MCF 10A (cell line): ENCODE data around the gene EFCAB14. TPM values are rescaled to one million over a fixed set of nuclear protein-coding genes. Genes with fewer than 3 reads are reported as not detected.
"Not testable (repeated sequence)": the region's sequence is repeated elsewhere in the genome, so short reads cannot be mapped to it uniquely, and the experiment has no call there.

ENCODE experiments used
- BruUV-seq: library from RNA; stranded (reverse); fragments of 400-500 nt; replicated peaks from 2 replicates; lab custom pipeline; 2021; lab: Mats Ljungman, UMichigan
- CTCF ChIA-PET: fragments of 300-600 bp; sonication (Branson Sonifier 250); formaldehyde crosslinking; extraction: SDS; loops from one replicate; lab custom pipeline; 2021; ENCODE audit warnings: antibody characterized with exemption, inconsistent platforms; lab: Yijun Ruan, JAX
- POLR2A ChIA-PET: fragments of 300-600, 350-650 bp; sonication (Branson Sonifier 250); formaldehyde crosslinking; extraction: SDS; loops from one replicate; lab custom pipeline; 2020; ENCODE audit warnings: antibody characterized with exemption, inconsistent platforms; lab: Yijun Ruan, JAX
- DNase-seq: peaks from one replicate; pipeline ENCODE4 v3.0.0-alpha.2; 2018; ENCODE audit not compliant: unreplicated experiment
- H3K27ac Mint-ChIP-seq: one replicate; pipeline ENCODE4 v1.8.0; 2022; ENCODE audit warnings: mild to moderate bottlenecking, low read depth, mixed read lengths; ENCODE audit not compliant: unreplicated experiment
- H3K27me3 Mint-ChIP-seq: one replicate; pipeline ENCODE4 v1.8.0; 2022; ENCODE audit warnings: mixed read lengths; ENCODE audit not compliant: insufficient read depth, unreplicated experiment
- H3K36me3 Mint-ChIP-seq: one replicate; pipeline ENCODE4 v1.8.0; 2022; ENCODE audit warnings: mild to moderate bottlenecking, moderate library complexity, mixed read lengths; ENCODE audit not compliant: insufficient read depth, unreplicated experiment
- H3K4me1 Mint-ChIP-seq: one replicate; pipeline ENCODE4 v1.8.0; 2022; ENCODE audit warnings: mixed read lengths; ENCODE audit not compliant: insufficient read depth, unreplicated experiment
- H3K4me3 Mint-ChIP-seq: one replicate; pipeline ENCODE4 v1.8.0; 2022; ENCODE audit warnings: mild to moderate bottlenecking, moderate library complexity, mixed read lengths; ENCODE audit not compliant: unreplicated experiment
- H3K9me3 Mint-ChIP-seq: one replicate; pipeline ENCODE4 v1.8.0; 2022; ENCODE audit warnings: mixed read lengths; ENCODE audit not compliant: unreplicated experiment
- intact Hi-C: fragments of 100-400 bp; cut with micrococcal nuclease; formaldehyde crosslinking; loops from 2 replicates; pipeline ENCODE4 v1.14.1; 2022
- total RNA-seq: library from RNA; stranded (reverse); gene quantifications from 2 replicates; pipeline ENCODE4 v1.2.3, GENCODE V29; 2022
- TF ChIP-seq, protein P1 (sequence below): fragments of 200-600 bp; IDR thresholded peaks from one replicate; pipeline ENCODE4 v1.8.0; 2022; ENCODE audit warnings: antibody characterized with exemption, mild to moderate bottlenecking; ENCODE audit not compliant: unreplicated experiment

EFCAB14 gene
- total RNA-seq, 1 experiment from 2014 or later: 33.9 TPM

GRCh38 chr1:46654012-46654411 is 64.9 kb downstream of the EFCAB14 start:
- ChIA-PET CTCF (interaction anchor here (0.6 to 1.3 kb wide), 2 partner anchors 11 to 49 kb away, joined by 3 to 4 read pairs; no protein-coding TSS in a partner anchor), POLR2A (interaction anchor here (1.7 to 2.1 kb wide), 2 partner anchors 10 to 13 kb away, joined by 6 to 7 read pairs; partner anchors contain the start of gene ATPAF1)
- Mint-ChIP-seq H3K4me3 (no peak overlapping the region), H3K36me3 (peaks cover 59% of the 10 kb centered on the region), H3K9me3 (no peaks in the 10 kb centered on the region), H3K27me3 (no peaks in the 10 kb centered on the region), H3K4me1 (no peaks in the 10 kb centered on the region), H3K27ac (no peak overlapping the region)
- intact Hi-C loops: no loop called here
- TF ChIP-seq, protein P1, sequence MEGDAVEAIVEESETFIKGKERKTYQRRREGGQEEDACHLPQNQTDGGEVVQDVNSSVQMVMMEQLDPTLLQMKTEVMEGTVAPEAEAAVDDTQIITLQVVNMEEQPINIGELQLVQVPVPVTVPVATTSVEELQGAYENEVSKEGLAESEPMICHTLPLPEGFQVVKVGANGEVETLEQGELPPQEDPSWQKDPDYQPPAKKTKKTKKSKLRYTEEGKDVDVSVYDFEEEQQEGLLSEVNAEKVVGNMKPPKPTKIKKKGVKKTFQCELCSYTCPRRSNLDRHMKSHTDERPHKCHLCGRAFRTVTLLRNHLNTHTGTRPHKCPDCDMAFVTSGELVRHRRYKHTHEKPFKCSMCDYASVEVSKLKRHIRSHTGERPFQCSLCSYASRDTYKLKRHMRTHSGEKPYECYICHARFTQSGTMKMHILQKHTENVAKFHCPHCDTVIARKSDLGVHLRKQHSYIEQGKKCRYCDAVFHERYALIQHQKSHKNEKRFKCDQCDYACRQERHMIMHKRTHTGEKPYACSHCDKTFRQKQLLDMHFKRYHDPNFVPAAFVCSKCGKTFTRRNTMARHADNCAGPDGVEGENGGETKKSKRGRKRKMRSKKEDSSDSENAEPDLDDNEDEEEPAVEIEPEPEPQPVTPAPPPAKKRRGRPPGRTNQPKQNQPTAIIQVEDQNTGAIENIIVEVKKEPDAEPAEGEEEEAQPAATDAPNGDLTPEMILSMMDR: no peak
- no TSS peak for BruUV-seq
- no peak for DNase-seq

DNA sequence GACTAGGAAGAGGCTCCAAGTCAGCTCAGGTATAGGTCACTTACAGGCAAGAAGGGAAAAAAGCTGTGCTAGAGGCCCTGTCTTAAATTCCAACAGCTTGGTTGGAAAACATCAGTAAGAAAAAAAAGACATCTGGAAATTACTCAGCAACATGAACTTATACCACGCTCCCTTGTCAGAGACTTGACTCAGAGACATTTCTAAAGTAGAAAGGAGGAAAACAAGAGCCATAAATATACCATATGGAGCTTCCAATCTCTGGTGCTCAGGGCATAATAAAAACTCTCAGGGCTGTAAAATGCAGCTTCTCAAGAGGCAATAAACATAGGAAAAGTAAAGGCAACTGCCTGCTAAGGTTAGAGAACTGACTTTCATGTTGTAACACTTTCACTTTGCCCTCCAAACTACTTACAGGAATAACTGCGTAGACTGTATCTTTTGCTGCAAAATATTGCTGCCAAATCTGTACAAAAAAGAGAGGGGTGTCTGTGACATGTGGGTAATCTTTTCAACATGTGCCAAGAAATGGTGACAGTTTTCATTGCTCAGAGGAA is 65.4 kb downstream of the EFCAB14 start:
- no peaks in the 10 kb centered on the region for H3K27me3 Mint-ChIP-seq
- no peaks in the 10 kb centered on the region for H3K9me3 Mint-ChIP-seq
- H3K27ac Mint-ChIP-seq: no peak overlapping the region

DNA sequence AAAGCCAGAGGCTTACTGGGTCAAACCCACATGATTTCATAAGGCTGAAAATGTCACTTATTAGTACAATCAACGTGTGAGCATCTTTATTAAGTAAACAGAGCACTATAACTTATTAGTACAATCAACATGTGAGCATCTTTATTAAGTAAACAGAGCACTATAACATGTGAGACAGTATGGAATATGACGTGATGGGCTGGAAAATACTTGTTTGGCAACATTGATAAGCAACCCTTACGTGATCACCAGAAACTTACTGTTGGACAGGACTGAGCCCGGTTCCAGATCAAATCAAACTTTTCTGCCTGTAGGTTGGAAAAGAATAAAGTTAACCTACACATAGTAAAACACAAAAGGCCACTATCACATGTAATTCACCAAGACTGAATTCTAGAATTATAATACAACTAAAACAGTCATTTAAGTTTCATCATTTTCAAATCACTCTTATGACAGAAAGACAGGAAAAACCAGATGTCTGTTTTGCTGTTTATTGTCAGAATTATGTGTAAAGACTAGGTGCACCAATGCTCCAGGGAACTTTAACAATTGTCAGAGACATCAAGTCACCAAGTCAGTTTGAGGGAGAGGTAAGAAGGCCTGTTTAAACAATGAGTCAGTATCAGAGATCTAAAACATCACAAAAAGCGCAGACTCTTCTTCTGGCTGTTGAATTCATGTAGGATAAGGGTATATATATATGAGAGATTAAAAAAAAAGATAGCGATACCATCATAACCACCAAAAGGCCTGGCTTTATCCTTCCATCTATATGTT is 66.4 kb downstream of the EFCAB14 start:
- no peak for DNase-seq
- ChIA-PET POLR2A (interaction anchor here (0.6 to 0.7 kb wide), 3 partner anchors 9 to 1046 kb away, joined by 3 read pairs; no protein-coding TSS in a partner anchor), CTCF (interaction anchor here (0.6 to 0.7 kb wide), 3 partner anchors 11 to 244 kb away, joined by 3 to 7 read pairs (median 3); no protein-coding TSS in a partner anchor)
- no TSS peak for BruUV-seq
- intact Hi-C loops: no loop called here
- Mint-ChIP-seq H3K9me3 (no peaks in the 10 kb centered on the region), H3K4me3 (no peak overlapping the region), H3K36me3 (peaks cover 57% of the 10 kb centered on the region), H3K27ac (no peak overlapping the region), H3K27me3 (no peaks in the 10 kb centered on the region), H3K4me1 (no peaks in the 10 kb centered on the region)
- TF ChIP-seq, protein P1: no peak

More for the DNA sequence above, 65.4 kb downstream of the EFCAB14 start:
- ChIA-PET POLR2A (interaction anchor here (0.7 to 2.1 kb wide), 3 partner anchors 10 to 1047 kb away, joined by 3 to 7 read pairs (median 6); partner anchors contain the start of gene ATPAF1), CTCF (interaction anchor here (0.6 to 1.3 kb wide), 2 partner anchors 12 to 48 kb away, joined by 3 to 4 read pairs; no protein-coding TSS in a partner anchor)
- Mint-ChIP-seq H3K36me3 (peaks cover 63% of the 10 kb centered on the region), H3K4me3 (no peak overlapping the region), H3K4me1 (no peaks in the 10 kb centered on the region)
- BruUV-seq: no TSS peak
- intact Hi-C loops: no loop called here
- TF ChIP-seq, protein P1: no peak
- DNase-seq: no peak

DNA sequence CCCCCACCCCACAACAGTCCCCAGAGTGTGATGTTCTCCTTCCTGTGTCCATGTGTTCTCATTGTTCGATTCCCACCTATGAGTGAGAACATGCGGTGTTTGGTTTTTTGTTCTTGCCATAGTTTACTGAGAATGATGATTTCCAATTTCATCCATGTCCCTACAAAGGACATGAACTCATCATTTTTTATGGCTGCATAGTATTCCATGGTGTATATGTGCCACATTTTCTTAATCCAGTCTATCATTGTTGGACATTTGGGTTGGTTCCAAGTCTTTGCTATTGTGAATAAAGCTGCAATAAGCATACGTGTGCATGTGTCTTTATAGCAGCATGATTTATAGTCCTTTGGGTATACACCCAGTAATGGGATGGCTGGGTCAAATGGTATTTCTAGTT is 67.8 kb downstream of the EFCAB14 start:
- BruUV-seq, H3K27me3 Mint-ChIP-seq, POLR2A ChIA-PET, DNase-seq, H3K4me1 Mint-ChIP-seq, H3K4me3 Mint-ChIP-seq, intact Hi-C loops, H3K27ac Mint-ChIP-seq, H3K9me3 Mint-ChIP-seq: not testable (repeated sequence)
- CTCF ChIA-PET: interaction anchor here (1.2 kb wide), 1 partner anchor 10 kb away, joined by 3 read pairs; no protein-coding TSS in a partner anchor
- H3K36me3 Mint-ChIP-seq: peaks cover 52% of the 10 kb centered on the region
